ENCODE data around the gene UGT1A4.

GRCh38 chr2:233766416-233766815, 47.9 kb downstream of the UGT1A4 start:
- no peak for TF ChIP-seq SIN3A (IDR thresholded peaks at IDR 0.05; ENCODE audit: borderline replicate concordance, insufficient read depth, low read length)
- TF ChIP-seq REST (IDR thresholded peaks at IDR 0.05; ENCODE audit: insufficient read depth in 1 of 2, low read depth in 2 of 2, low read length in 2 of 2), result no peak
- no peak for TF ChIP-seq POLR2AphosphoS5 (IDR thresholded peaks at IDR 0.05; ENCODE audit: low read depth, low read length)
- TF ChIP-seq TAF1 (IDR thresholded peaks at IDR 0.05; ENCODE audit: borderline replicate concordance, insufficient read depth, low read length), result no peak
- no peak for TF ChIP-seq FOXP2 (optimal IDR thresholded peaks at IDR 0.05; ENCODE audit: borderline replicate concordance, extremely low read depth, extremely low read length, insufficient read depth)

All from PFSK-1 (cell line).